T-helper 17 cell (primary cell): Measurements from ENCODE around the gene ZNF607. TPM values are rescaled to one million over a fixed set of nuclear protein-coding genes. Genes with fewer than 3 reads are reported as not detected.
A peak's percentile ranks its signal among the peaks of the same experiment; 100 is the strongest.
"Not testable (repeated sequence)": the region's sequence is repeated elsewhere in the genome, so short reads cannot be mapped to it uniquely, and the experiment has no call there.

Source experiments
- ATAC-seq: fragments of 150-1000 bp; cut with Tn5 transposase; 2 replicates; pipeline ENCODE4 v1.10.0; 2021; ENCODE audit warnings: mild to moderate bottlenecking, moderate library complexity
- DNase-seq, 3 donors: peaks; one replicate each; pipeline versions ENCODE4 v3.0.0 to v3.0.0-alpha.2; 2020 to 2021
- H3K9me3 ChIP-seq: one replicate; pipeline ENCODE4 v1.7.0; 2013; ENCODE audit warnings: low read length, mild to moderate bottlenecking; ENCODE audit not compliant: control insufficient read depth, poor library complexity, severe bottlenecking
- H3K27ac Mint-ChIP-seq: one replicate; pipeline ENCODE4 v1.8.0; 2022; ENCODE audit warnings: mild to moderate bottlenecking, moderate library complexity, mixed read lengths
- H3K27me3 Mint-ChIP-seq: one replicate; pipeline ENCODE4 v1.8.0; 2022; ENCODE audit warnings: mixed read lengths
- H3K36me3 Mint-ChIP-seq: one replicate; pipeline ENCODE4 v1.8.0; 2022; ENCODE audit warnings: low read depth, mixed read lengths
- H3K4me1 Mint-ChIP-seq: one replicate; pipeline ENCODE4 v1.8.0; 2022; ENCODE audit warnings: mild to moderate bottlenecking, mixed read lengths
- H3K4me3 Mint-ChIP-seq: one replicate; pipeline ENCODE4 v1.8.0; 2022; ENCODE audit warnings: mild to moderate bottlenecking, moderate library complexity, mixed read lengths
- total RNA-seq, 4 donors: library from RNA in 2 of 4; stranded (reverse) in 2 of 4; gene quantifications; one replicate each; pipeline ENCODE4 v1.2.3 and lab custom pipeline; 2022 to 2026

ZNF607 gene
- total RNA-seq, 2 donors from 2014 or later = 3.6 to 5.2 TPM

DNA sequence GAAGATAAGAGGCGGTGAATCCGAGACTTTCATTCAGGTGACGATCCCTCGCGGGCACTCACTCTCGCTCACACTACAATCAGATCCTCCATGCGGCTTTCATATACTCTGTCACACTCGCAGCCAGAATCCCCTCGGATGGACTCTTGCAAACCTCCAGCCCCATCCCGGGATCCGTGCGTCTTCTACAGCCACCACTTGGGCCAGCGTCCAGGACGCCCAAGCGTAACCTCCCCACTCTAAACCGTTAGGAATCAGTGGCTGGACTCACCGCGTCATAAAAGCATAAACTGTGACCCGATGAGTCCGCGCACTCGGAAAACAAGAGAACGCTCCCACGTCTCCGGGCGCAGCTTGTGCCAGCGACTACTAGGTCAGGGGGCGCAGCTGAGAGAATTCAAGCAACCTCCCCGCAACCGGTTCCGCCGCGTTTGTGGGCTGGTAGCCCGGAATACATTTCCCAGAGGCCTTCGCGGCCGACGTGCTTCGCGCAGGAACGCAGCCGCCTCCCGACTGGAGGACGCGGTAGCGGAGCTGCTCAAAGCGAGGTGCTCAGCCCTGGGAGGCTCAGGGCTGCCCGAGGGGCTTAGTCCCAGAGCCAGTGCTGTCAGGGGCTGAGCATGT lies 27.6 kb downstream of the ZNF607 start:
- Mint-ChIP-seq H3K4me1 (peaks cover 4% of the 10 kb centered on the region), H3K27ac (peak overlapping the region; percentile 88), H3K27me3 (no peaks in the 10 kb centered on the region), H3K4me3 (peak overlapping the region; percentile 95), H3K36me3 (peaks cover 2% of the 10 kb centered on the region)
- peaks cover 7% of the 10 kb centered on the region for H3K9me3 ChIP-seq
- DNase-seq (peak; percentile 32 to 62 (median 49)), ATAC-seq (peak; percentile 96)

- Mint-ChIP-seq H3K36me3 (peaks cover 3% of the 10 kb centered on the region), H3K27ac (no peak overlapping the region), H3K4me3 (no peak overlapping the region), H3K27me3 (no peaks in the 10 kb centered on the region), H3K4me1 (no peaks in the 10 kb centered on the region)
- H3K9me3 ChIP-seq = no peaks in the 10 kb centered on the region
- no peak for DNase-seq
- no peak for ATAC-seq
Observed at GRCh38 chr19:37683520-37683919, 36.0 kb downstream of the ZNF607 start.

- Mint-ChIP-seq H3K4me3 (no peak overlapping the region), H3K27ac (no peak overlapping the region), H3K36me3 (peaks cover 2% of the 10 kb centered on the region), H3K4me1 (no peaks in the 10 kb centered on the region), H3K27me3 (no peaks in the 10 kb centered on the region)
- no peak for ATAC-seq
- DNase-seq = no peak
- H3K9me3 ChIP-seq = peaks cover 9% of the 10 kb centered on the region
Observed at GRCh38 chr19:37669450-37669914, 50.1 kb downstream of the ZNF607 start.

- H3K27ac Mint-ChIP-seq, H3K36me3 Mint-ChIP-seq, DNase-seq, ATAC-seq, H3K9me3 ChIP-seq, H3K27me3 Mint-ChIP-seq: not testable (repeated sequence)
- peak overlapping the region; percentile 96 for H3K4me3 Mint-ChIP-seq
- peaks cover 21% of the 10 kb centered on the region for H3K4me1 Mint-ChIP-seq
Observed at GRCh38 chr19:37657157-37657556, 62.4 kb downstream of the ZNF607 start.

- Mint-ChIP-seq H3K4me1 (peaks cover 21% of the 10 kb centered on the region), H3K27me3 (no peaks in the 10 kb centered on the region), H3K36me3 (peaks cover 4% of the 10 kb centered on the region), H3K27ac (peak overlapping the region; percentile 94), H3K4me3 (peak overlapping the region; percentile 96)
- H3K9me3 ChIP-seq = no peaks in the 10 kb centered on the region
- DNase-seq = peak; percentile 67 to 77 (median 68)
- ATAC-seq = peak; percentile 78
Observed at GRCh38 chr19:37655689-37656371, 63.7 kb downstream of the ZNF607 start.

DNA sequence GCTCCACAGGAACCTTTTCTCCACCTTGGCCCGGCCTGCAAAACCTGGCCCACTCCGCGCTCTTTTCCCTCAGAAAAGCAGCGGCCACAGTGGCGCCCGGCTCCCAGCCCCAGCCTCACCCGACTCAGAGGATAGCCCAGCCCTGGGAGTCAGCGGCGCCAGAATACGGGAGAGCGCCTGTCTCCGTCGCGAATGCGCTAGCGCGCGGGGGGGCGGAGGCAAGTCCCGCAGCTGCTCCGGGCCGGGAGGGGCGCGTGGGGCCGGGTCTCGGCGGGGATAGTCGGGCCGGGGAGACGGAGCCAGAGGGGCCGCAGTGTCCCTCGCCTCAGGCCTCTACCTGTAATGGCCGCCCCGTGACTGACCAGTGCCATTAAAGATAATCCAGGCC lies 64.3 kb downstream of the ZNF607 start, which contains the start of gene ZFP30:
TSS of gene ZFP30 (minus strand) at position 165 of the 388 bp plus-strand sequence. CDS start 7,643 bp downstream, outside the sequence.
- Mint-ChIP-seq H3K4me3 (peak within 1 kb of the TSS; percentile 96), H3K27ac (peak within 1 kb of the TSS; percentile 94), H3K4me1 (peaks cover 21% of the 10 kb centered on the region), H3K36me3 (peaks cover 4% of the 10 kb centered on the region), H3K27me3 (no peaks in the 10 kb centered on the region)
- ATAC-seq = peak; percentile 81
- H3K9me3 ChIP-seq = no peaks in the 10 kb centered on the region
- DNase-seq = peak; percentile 69 to 76 (median 69)

DNA sequence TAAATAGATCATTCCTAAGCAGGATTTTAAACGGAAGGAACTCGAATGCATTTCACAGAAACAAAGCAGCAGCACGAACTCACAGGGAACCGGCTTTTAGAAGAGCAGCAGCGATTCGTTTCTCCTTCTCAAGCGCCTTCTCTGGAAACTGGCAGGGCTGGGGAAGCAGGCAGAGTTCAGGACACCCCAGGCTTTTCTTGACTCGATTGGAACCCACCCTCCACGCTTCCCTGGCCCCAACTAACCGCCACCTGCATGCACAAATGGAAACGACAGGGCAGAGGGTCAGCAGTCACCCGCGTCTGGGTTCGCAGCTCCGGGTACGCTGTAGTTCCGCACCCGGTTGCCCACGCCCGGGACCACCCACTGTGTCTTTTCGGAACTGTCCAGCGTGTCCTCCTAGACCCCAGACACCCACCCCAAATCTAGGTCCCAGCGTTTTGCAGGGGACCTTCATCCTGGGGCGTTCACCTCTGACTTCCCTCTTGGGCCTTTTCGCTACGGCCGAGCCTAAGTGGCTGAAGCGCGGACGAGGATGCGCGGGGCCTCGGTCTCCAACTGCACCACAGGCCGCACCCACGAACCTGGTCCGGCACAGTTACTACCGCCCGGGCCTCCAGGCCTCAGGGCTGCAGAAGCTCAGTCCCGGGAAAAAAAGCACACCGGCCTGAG lies 64.8 kb downstream of the ZNF607 start:
- DNase-seq (no peak), ATAC-seq (peak; percentile 2)
- peak overlapping the region; percentile 96 for H3K4me3 Mint-ChIP-seq
- no peaks in the 10 kb centered on the region for H3K27me3 Mint-ChIP-seq
- H3K4me1 Mint-ChIP-seq = peaks cover 21% of the 10 kb centered on the region
- H3K36me3 Mint-ChIP-seq = peaks cover 4% of the 10 kb centered on the region
- peak overlapping the region; percentile 94 for H3K27ac Mint-ChIP-seq
- H3K9me3 ChIP-seq = no peaks in the 10 kb centered on the region

DNA sequence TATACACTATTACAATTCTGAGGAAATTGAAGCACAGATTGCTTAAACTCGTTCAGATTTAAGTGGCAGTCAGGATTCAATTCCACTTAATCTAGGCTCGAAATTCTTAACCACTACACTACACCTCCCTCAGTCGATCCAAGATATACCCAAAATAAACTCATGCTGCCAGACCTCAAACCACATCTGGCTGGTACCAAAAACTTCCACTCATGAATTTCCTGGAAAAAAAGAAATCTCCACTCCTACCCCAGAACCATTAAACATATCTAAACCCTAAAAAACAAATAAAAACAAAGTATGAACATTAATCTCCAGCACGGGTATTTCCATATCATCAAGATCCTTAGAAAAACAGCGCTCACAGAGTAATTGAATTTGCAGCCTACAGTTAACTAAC lies 65.4 kb downstream of the ZNF607 start:
- Mint-ChIP-seq H3K4me1 (peaks cover 21% of the 10 kb centered on the region), H3K27ac (peak overlapping the region; percentile 94), H3K27me3 (no peaks in the 10 kb centered on the region), H3K4me3 (peak overlapping the region; percentile 96), H3K36me3 (peaks cover 3% of the 10 kb centered on the region)
- H3K9me3 ChIP-seq = no peaks in the 10 kb centered on the region
- ATAC-seq (no peak), DNase-seq (no peak)

Other genes starting within 250 kb of the ZNF607 start
- 1 to 10 TPM; 4.2 to 5.4 TPM for gene ZNF793, start 212.8 kb downstream of the ZNF607 start, total RNA-seq
- gene ZNF571, start 125.0 kb downstream of the ZNF607 start, total RNA-seq = 10 to 100 TPM; 11.0 to 11.4 TPM
- 1 to 10 TPM; 7.5 to 9.8 TPM for gene ZNF540, start 124.9 kb downstream of the ZNF607 start, total RNA-seq
- 10 to 100 TPM in 1 of 2 donors, 1 to 10 TPM in 1; 5.1 to 11.2 TPM for gene ZFP30, start 64.3 kb downstream of the ZNF607 start, total RNA-seq
- 1 to 10 TPM; 8.0 to 9.9 TPM for gene ZNF573, start 59.8 kb upstream of the ZNF607 start, total RNA-seq
- gene WDR87, start 186.8 kb upstream of the ZNF607 start, total RNA-seq = not detected
- gene SIPA1L3, start 187.4 kb upstream of the ZNF607 start, total RNA-seq = 10 to 100 TPM; 29.5 to 32.2 TPM